T-helper 2 cell (primary cell): ENCODE data around the gene MRPL49.
"Not testable (repeated sequence)": the region's sequence is repeated elsewhere in the genome, so short reads cannot be mapped to it uniquely, and the experiment has no call there.

ENCODE experiments used
- DNase-seq, 5 experiments: peaks; one replicate each; pipeline versions ENCODE4 v3.0.0 to v3.0.0-alpha.2; 2012 to 2022

The MRPL49 gene

GRCh38 chr11:65134952-65135632, 13.0 kb downstream of the MRPL49 start:
- DNase-seq, result peak; percentile 52 to 98 (median 80)

- peak in 1 of 5 experiments; percentile 41 for DNase-seq
Observed at GRCh38 chr11:65135633-65136145, 13.6 kb downstream of the MRPL49 start.

GRCh38 chr11:65136515-65137096, 14.5 kb downstream of the MRPL49 start:
- DNase-seq, result no peak

GRCh38 chr11:65141896-65142494, 19.9 kb downstream of the MRPL49 start:
- no peak for DNase-seq

- DNase-seq, result no peak
Observed at GRCh38 chr11:65147352-65148075, 25.4 kb downstream of the MRPL49 start.

- DNase-seq, result no peak
Observed at GRCh38 chr11:65148657-65149056, 26.5 kb downstream of the MRPL49 start.

- not testable (repeated sequence) for DNase-seq
Observed at GRCh38 chr11:65150131-65150508, 28.0 kb downstream of the MRPL49 start.

GRCh38 chr11:65150509-65151299, 28.6 kb downstream of the MRPL49 start:
- peak in 1 of 5 experiments; percentile 35 for DNase-seq

- no peak for DNase-seq
Observed at GRCh38 chr11:65151331-65151899, 29.3 kb downstream of the MRPL49 start.

GRCh38 chr11:65152122-65152521, 30.0 kb downstream of the MRPL49 start:
- DNase-seq, result no peak

- no peak for DNase-seq
Observed at GRCh38 chr11:65156256-65156655, 34.1 kb downstream of the MRPL49 start.

- no peak for DNase-seq
Observed at GRCh38 chr11:65156926-65157325, 34.8 kb downstream of the MRPL49 start.

- no peak for DNase-seq
Observed at GRCh38 chr11:65157336-65157735, 35.2 kb downstream of the MRPL49 start.

GRCh38 chr11:65159012-65159411, 36.9 kb downstream of the MRPL49 start:
- peak in 1 of 5 experiments; percentile 61 for DNase-seq

DNA sequence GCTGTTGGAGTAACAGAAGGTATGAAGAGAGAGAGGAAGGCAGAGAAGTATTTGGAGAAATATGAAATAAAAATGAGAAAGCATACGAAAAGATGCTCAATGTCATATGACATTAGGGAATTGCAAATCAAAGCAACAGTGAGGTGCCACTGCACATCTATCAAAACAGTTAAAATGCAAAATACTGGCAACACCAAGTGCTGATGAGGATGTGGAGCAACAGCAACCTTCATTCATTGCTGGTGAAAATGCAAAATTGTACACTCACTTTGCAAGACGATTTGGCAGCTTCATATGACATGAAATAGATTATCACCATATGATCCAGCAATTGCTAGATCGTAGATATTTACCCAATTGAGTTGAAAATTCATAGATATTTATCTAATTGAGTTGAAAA, 38.5 kb downstream of the MRPL49 start:
- DNase-seq, result no peak

GRCh38 chr11:65163684-65164083, 41.6 kb downstream of the MRPL49 start:
- DNase-seq, result no peak

DNA sequence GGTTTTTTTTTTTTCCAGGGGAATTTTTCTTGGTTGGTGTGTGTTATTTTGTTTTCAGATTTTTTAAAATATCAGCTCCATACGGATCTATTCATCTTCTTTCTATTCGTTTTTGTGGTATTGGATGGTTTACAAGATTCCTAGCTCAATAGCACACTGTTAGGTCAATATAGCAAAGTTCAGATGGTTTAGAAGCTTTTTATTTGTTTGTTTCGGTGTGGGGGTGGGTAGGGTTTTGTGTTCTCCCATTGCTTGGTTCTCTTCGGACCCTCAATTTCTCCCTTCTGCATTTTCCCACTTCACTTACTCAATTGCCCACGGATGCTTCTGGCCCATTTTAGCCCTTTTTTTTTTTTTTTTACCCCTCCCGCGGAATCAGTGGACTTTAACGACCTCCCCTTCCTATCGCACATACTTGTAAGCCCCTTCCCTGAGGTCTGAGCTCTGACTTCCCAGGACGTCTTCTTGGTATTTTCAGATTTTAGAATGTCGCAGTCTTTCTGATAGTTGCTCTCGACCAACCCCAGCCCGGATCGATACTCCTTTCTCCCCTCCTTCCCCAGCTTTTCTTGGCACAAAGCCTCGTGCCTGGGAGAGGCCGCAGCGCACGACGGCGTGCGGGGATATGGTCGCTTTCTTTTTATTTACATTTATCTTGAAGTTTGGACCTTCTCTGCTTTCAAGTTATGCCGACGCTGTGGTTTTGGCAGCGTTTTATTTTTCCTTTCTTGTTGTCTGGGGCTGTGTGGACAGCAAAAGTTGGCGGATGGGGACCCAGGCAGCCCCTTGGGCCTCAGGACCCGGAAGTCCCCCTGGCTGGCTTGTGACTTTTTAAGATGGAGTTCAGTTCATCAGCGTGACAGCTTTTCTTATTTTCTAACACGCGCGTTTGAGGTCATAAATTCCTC, 43.5 kb downstream of the MRPL49 start:
- no peak for DNase-seq

GRCh38 chr11:65166893-65167292, 44.8 kb downstream of the MRPL49 start:
- no peak for DNase-seq

GRCh38 chr11:65167656-65168055, 45.5 kb downstream of the MRPL49 start:
- no peak for DNase-seq

DNA sequence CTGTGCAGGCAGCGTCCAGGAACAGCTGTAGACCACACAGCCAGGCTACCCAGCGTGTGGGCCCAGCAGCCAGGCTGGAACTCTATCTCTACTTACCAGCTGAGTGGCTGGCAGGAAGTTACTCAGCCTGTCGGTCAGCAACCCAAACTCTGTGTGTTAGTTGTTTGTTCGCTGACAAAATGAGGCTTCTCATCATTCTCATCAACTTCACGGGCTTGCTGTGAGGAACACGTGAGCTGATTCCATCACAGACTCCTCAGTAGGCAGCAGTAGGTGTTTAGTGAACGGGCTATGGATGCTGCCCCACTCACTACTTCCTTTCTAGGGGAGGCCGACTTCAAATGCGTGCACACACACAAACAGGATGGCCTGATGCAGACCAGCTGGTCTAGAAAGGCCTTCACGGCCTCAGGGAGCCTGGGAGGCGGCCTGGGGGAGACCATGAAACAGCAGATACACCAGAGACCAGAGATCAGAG, 47.1 kb downstream of the MRPL49 start:
- no peak for DNase-seq

DNA sequence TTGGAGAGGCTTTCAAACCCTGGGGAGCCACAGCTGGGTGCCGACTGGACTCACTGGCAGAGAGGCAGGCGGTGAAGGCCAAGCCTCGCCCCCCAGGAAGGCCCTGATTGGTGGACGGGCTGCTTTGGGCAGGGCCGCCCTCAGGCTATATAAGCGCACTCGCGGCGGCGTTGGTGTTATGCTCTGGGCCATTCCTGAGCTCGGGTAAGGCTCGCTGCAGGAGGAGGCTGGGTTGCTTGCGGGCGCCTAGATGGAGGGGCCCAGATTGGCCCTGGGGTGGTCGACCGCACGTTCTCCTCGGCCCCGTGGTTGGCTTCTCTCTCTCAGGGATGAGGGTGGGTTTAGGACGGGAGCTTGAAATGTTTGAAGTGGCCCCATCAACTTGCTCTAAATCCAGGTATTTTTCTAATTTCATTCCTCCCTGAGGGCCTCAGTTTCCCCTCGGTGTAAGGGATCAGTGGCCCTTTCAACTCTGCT, 48.0 kb downstream of the MRPL49 start, which contains the start of gene SPDYC:
SPDYC (plus strand) TSS at position 176 of the 477 bp plus-strand sequence. CDS start 1,125 bp downstream, outside the sequence.
- DNase-seq, result no peak
